Omental fat pad (tissue), 4 donors: ENCODE results near the gene MAP2K7. TPM values are rescaled to one million over a fixed set of nuclear protein-coding genes. Genes with fewer than 3 reads are reported as not detected.

Experiments
- ATAC-seq: fragments of 150-250 bp; one replicate; pipeline ENCODE4 v1.9.1; 2016; ENCODE audit warnings: mild to moderate bottlenecking, moderate library complexity; ENCODE audit not compliant: low FRiP score
- DNase-seq: peaks from one replicate; pipeline ENCODE4 v3.0.0-alpha.2; 2019; ENCODE audit warnings: low spot score
- total RNA-seq, 4 donors: library from RNA; depleted of rRNA; stranded (reverse); fragments of >200 nt; gene quantifications; one replicate each; pipeline ENCODE4 v1.1.0, GENCODE V29; 2016
- TF ChIP-seq, protein P1 (sequence below), 3 donors: fragments of 450-650 bp; IDR thresholded peaks; one replicate each; pipeline ENCODE4 v1.5.1; 2016 to 2017; ENCODE audit warnings: antibody characterized with exemption in 3 of 3, mild to moderate bottlenecking in 3 of 3, moderate library complexity in 2 of 3

The MAP2K7 gene
- total RNA-seq, 4 donors from 2014 or later: 12.9 to 13.7 (median 13.6) TPM

DNA sequence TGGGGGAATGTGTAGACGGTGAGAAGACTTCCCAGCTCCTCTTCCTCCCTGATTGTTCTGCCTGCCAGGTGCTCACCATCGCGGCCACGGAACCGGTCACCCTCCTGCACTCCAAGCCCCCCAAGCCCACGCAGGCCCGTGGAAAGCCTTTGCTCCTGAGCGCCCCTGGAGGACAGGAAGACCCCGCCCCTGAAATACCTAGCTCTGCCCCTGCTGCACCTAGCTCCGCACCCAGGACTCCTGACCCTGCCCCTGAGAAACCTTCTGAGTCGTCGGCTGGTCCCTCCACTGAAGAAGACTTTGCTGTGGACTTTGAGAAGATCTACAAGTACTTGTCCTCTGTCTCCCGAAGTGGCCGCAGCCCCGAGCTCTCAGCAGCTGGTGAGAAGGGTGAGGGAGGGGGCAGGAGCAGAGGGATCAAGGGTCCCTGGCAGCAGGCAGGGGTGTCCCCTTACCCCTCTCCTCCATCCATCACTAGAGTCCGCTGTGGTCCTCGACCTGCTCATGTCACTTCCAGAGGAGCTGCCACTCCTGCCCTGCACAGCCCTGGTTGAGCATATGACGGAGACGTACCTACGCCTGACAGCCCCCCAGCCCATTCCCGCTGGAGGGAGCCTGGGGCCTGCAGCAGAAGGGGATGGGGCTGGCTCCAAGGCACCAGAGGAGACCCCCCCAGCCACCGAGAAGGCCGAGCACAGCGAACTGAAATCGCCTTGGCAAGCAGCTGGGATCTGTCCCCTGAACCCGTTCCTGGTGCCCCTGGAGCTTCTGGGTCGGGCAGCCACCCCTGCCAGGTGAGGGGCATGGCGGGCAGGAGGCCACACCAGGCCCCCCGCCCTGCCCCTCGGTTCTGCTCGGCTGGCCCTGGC lies 18.5 kb downstream of the MAP2K7 start:
- TF ChIP-seq, protein P1, sequence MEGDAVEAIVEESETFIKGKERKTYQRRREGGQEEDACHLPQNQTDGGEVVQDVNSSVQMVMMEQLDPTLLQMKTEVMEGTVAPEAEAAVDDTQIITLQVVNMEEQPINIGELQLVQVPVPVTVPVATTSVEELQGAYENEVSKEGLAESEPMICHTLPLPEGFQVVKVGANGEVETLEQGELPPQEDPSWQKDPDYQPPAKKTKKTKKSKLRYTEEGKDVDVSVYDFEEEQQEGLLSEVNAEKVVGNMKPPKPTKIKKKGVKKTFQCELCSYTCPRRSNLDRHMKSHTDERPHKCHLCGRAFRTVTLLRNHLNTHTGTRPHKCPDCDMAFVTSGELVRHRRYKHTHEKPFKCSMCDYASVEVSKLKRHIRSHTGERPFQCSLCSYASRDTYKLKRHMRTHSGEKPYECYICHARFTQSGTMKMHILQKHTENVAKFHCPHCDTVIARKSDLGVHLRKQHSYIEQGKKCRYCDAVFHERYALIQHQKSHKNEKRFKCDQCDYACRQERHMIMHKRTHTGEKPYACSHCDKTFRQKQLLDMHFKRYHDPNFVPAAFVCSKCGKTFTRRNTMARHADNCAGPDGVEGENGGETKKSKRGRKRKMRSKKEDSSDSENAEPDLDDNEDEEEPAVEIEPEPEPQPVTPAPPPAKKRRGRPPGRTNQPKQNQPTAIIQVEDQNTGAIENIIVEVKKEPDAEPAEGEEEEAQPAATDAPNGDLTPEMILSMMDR (IDR thresholded peaks at IDR 0.05): no peak
- DNase-seq: no peak
- ATAC-seq: no peak

DNA sequence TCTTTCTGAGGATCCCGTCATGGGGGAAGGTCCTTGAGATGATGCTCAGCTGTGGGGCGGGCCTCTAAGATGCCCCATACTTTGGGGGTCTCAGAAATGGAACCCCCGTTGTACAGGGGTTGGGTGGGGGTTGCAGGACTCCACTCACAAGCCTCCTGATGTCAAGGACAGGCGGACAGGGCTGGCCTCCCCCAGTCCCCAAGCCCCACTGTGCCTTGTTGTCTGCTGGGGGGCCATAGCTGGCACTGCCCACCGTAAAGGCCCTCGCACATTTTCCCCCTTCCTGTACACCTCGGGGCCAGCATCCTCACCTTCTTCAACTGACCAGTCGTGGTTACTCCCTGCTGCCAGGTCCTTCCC lies 19.1 kb downstream of the MAP2K7 start:
- ATAC-seq (no peak), DNase-seq (no peak)

GRCh38 chr19:7923295-7924191 lies 19.9 kb downstream of the MAP2K7 start:
- ATAC-seq (no peak), DNase-seq (no peak)

More for the DNA sequence above, 19.1 kb downstream of the MAP2K7 start:
- TF ChIP-seq, protein P1 (IDR thresholded peaks at IDR 0.05): no peak

DNA sequence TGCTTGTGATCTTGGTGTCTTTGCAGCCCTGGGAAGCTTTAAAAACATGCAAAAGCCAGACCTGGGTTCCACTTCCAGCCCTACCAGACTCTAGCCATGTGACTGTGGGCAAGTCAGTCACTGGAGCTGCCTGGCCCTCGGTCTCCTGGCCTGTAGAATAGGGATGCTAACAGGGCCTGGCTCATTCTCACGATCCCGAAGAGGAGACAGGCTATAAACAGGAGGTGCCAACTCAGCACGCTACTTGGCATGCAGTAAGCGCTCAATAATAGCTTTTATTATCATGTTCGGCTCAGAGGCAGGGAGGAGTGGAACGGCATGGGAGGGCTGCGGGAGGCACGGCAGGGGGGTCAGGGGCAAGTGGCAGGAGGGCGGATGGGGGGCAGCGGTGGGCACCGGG lies 20.6 kb downstream of the MAP2K7 start:
- ATAC-seq (no peak), DNase-seq (no peak)
- TF ChIP-seq, protein P1 (IDR thresholded peaks at IDR 0.05): no peak

More at GRCh38 chr19:7923295-7924191, 19.9 kb downstream of the MAP2K7 start:
- TF ChIP-seq, protein P1 (IDR thresholded peaks at IDR 0.05): no peak

- TF ChIP-seq, protein P1 (IDR thresholded peaks at IDR 0.05): no peak
- DNase-seq: no peak
- ATAC-seq: no peak
These were observed 21.0 kb downstream of the MAP2K7 start for GRCh38 chr19:7924651-7925170.

GRCh38 chr19:7925171-7925851 lies 21.6 kb downstream of the MAP2K7 start:
- TF ChIP-seq, protein P1 (IDR thresholded peaks at IDR 0.05): peak in 2 of 3 donors; percentile 13 to 53
- ATAC-seq (no peak), DNase-seq (peak; percentile 82)
